K562 (cell line): Measurements from ENCODE around the gene EFCAB8. TPM values are rescaled to one million over a fixed set of nuclear protein-coding genes. Genes with fewer than 3 reads are reported as not detected.

Experiments
- ATAC-seq: fragments of 200-7000 bp; cut with Tn5 transposase; 3 replicates; pipeline ENCODE4 v1.9.1; 2020; ENCODE audit warnings: moderate library complexity
- BruUV-seq: library from RNA; stranded (reverse); fragments of 400-500 nt; replicated peaks from 2 replicates; lab custom pipeline; 2021; lab: Mats Ljungman, UMichigan
- CTCF ChIA-PET: fragments of 300-600 bp; formaldehyde crosslinking; extraction: SDS; loops from one replicate; lab custom pipeline; 2021; ENCODE audit warnings: low intra/inter-chr PET ratio; lab: Yijun Ruan, JAX
- POLR2A ChIA-PET: fragments of 300-600, 350-650 bp; sonication (Branson Sonifier 250); formaldehyde crosslinking; extraction: SDS; loops from one replicate; lab custom pipeline; 2021; ENCODE audit warnings: antibody characterized with exemption, inconsistent platforms; lab: Yijun Ruan, JAX
- DNase-seq, 4 experiments: peaks; one replicate each; pipeline versions ENCODE4 v3.0.0 to v3.0.0-alpha.2; 2011 to 2018; ENCODE audit warnings: low spot score in 3 of 4, mixed read lengths in 3 of 4; ENCODE audit errors: extremely low read depth in 1 of 4
- FAIRE-seq: peaks from 2 replicates; lab custom pipeline; 2011; peaks lifted over from hg19 to GRCh38; lab: Jason Lieb, UNC
- H2AFZ ChIP-seq: 2 replicates; pipeline ENCODE4 v1.6.0; 2011; ENCODE audit warnings: low read depth, low read length, control low read depth, inconsistent platforms
- H3K27ac ChIP-seq: fragments of 200-600 bp; 3 replicates; pipeline ENCODE4 v1.8.0; 2011; ENCODE audit warnings: low read depth, mild to moderate bottlenecking, control low read depth, inconsistent platforms, low read length, moderate library complexity, mixed read lengths; ENCODE audit errors: extremely low read depth
- H3K27me3 ChIP-seq, 2 experiments: fragments of 300-600 bp in 1 of 2; 2 replicates in 1 of 2; 3 replicates in 1 of 2; pipeline versions ENCODE4 v1.6.0 to v1.8.0; 2011; ENCODE audit warnings: inconsistent platforms in 2 of 2, low read length in 2 of 2, mild to moderate bottlenecking in 1 of 2, mixed read lengths in 1 of 2, moderate library complexity in 1 of 2; ENCODE audit not compliant: control insufficient read depth in 2 of 2, insufficient read depth in 2 of 2
- H3K36me3 ChIP-seq: fragments of 300-600 bp; 3 replicates; pipeline ENCODE4 v1.8.0; 2011; ENCODE audit warnings: mild to moderate bottlenecking, low read length, inconsistent platforms; ENCODE audit not compliant: control insufficient read depth, insufficient read depth
- H3K4me1 ChIP-seq, 2 experiments: fragments of 200-600 bp in 1 of 2; replicated peaks in 1 of 2; 2 replicates in 1 of 2; 3 replicates in 1 of 2; pipeline versions ENCODE4 v1.5.1 to v1.8.0; 2011; ENCODE audit warnings: inconsistent platforms in 2 of 2, low read length in 2 of 2, mild to moderate bottlenecking in 1 of 2, mixed read lengths in 1 of 2, moderate library complexity in 1 of 2; ENCODE audit not compliant: control insufficient read depth in 2 of 2, insufficient read depth in 2 of 2
- H3K4me2 ChIP-seq: 2 replicates; pipeline ENCODE4 v1.6.1; 2011; ENCODE audit warnings: low read length, control low read depth, inconsistent platforms, mixed read lengths; ENCODE audit not compliant: insufficient read depth
- H3K4me3 ChIP-seq: fragments of 200-600 bp; sonication (generic), shearing (Covaris generic); 2 replicates; pipeline ENCODE4 v1.5.1; 2016; ENCODE audit warnings: control low read depth, inconsistent platforms
- H3K79me2 ChIP-seq: fragments of 200-600 bp; 3 replicates; pipeline ENCODE4 v1.8.0; 2011; ENCODE audit warnings: low read length, inconsistent platforms; ENCODE audit not compliant: control insufficient read depth, insufficient read depth
- H3K9ac ChIP-seq, 2 experiments: 2 replicates each; pipeline versions ENCODE4 v1.6.0 to v1.6.1; 2011; ENCODE audit warnings: low read depth in 2 of 2, low read length in 2 of 2, control low read depth in 1 of 2, inconsistent platforms in 1 of 2, mild to moderate bottlenecking in 1 of 2, mixed read lengths in 1 of 2; ENCODE audit not compliant: insufficient read depth in 1 of 2
- H3K9me1 ChIP-seq: one replicate; pipeline ENCODE4 v1.6.0; 2011; ENCODE audit warnings: inconsistent platforms, mild to moderate bottlenecking, low read length, moderate library complexity; ENCODE audit not compliant: control insufficient read depth, insufficient read depth
- H3K9me3 ChIP-seq: replicated peaks from 2 replicates; pipeline ENCODE4 v1.5.1; 2011; ENCODE audit warnings: low read depth, low read length, inconsistent platforms; ENCODE audit not compliant: control insufficient read depth, insufficient read depth
- H4K20me1 ChIP-seq: replicated peaks from 2 replicates; pipeline ENCODE4 v1.6.1; 2011; ENCODE audit warnings: low read length, inconsistent platforms, mixed read lengths; ENCODE audit not compliant: control insufficient read depth, insufficient read depth
- BRD9 ChIP-seq: fragments of 450-650 bp; IDR thresholded peaks from 2 replicates; pipeline ENCODE4 v1.6.1; 2018; ENCODE audit warnings: low read depth; ENCODE audit not compliant: partially characterized antibody
- KDM2B ChIP-seq: fragments of 250-450 bp; sonication (Bioruptor Pico); IDR thresholded peaks from 2 replicates; pipeline ENCODE4 v1.8.0; 2021; ENCODE audit warnings: mild to moderate bottlenecking, moderate library complexity
- MAX ChIP-seq: sonication (generic); formaldehyde crosslinking; IDR thresholded peaks from 2 replicates; pipeline ENCODE4 v1.9.0; 2022; ENCODE audit warnings: mild to moderate bottlenecking, missing genetic modification reagents
- MXI1 ChIP-seq: IDR thresholded peaks from 2 replicates; pipeline ENCODE4 v1.6.1; 2011; ENCODE audit warnings: low read depth, mild to moderate bottlenecking, improper control_type of control experiment, low read length
- PRDM10 ChIP-seq: fragments of 450-650 bp; IDR thresholded peaks from 2 replicates; pipeline ENCODE4 v1.6.1; 2018; ENCODE audit not compliant: partially characterized antibody
- WGBS: fragments of 100-300 bp; shearing (Covaris generic); methylation state at CpG from one replicate; pipeline ENCODE4 v1.1.6; 2016; ENCODE audit warnings: low coverage, mixed read lengths; ENCODE audit not compliant: insufficient coverage; ENCODE audit errors: missing lambda C conversion rate; 5-methylcytosine and 5-hydroxymethylcytosine counted together
- in situ Hi-C: fragments of 300-500 bp; cut with MboI; formaldehyde crosslinking; loops from 4 replicates; pipeline ENCODE4 v1.15.0; 2018; ENCODE audit warnings: inconsistent platforms, mixed read lengths
- intact Hi-C: fragments of 100-400 bp; cut with micrococcal nuclease; formaldehyde crosslinking; loops from 2 replicates; pipeline ENCODE4 v1.14.2; 2022
- polyA plus RNA-seq, 8 experiments: library from polyadenylated mRNA; depleted of rRNA in 4 of 8; stranded (reverse) in 5 of 8; unstranded in 3 of 8; fragments of >200 nt; fragmentation: Nextera tagmentation in 2 of 8; fragmentation: Illumina TruSeq in 1 of 8; extraction: Ambion mirVana in 2 of 8; extraction: Trizol in 1 of 8; gene quantifications; 2 replicates each; pipeline versions ENCODE4 v1.2.1 to v1.2.3, GENCODE V29; 2011 to 2014; ENCODE audit warnings: inconsistent platforms in 1 of 8, missing spikeins in 1 of 8
- total RNA-seq, 7 experiments: library from RNA; depleted of rRNA in 6 of 7; stranded (reverse); fragments of >200 nt in 6 of 7; fragmentation: Illumina TruSeq in 2 of 7; extraction: Trizol in 2 of 7; gene quantifications; 2 replicates each; pipeline versions ENCODE4 v1.2.1 to v1.2.3, GENCODE V29; 2011 to 2021; ENCODE audit warnings: low replicate concordance in 1 of 7
- TF ChIP-seq, protein P1 (sequence below): fragments of 200-800 bp; sonication (Bioruptor generic); IDR thresholded peaks from 2 replicates; pipeline ENCODE4 v1.6.1; 2017; ENCODE audit warnings: missing genetic modification characterization, missing compliant biosample characterization

The EFCAB8 gene
- total and polyA plus RNA-seq, 9 of the 15 experiments (the other 6 are each of a cell fraction or from before 2014, with no cell fraction given) = 0.03 to 0.18 (median 0.11) TPM; not detected in 6

- Histone ChIP-seq H3K4me2 (no peak overlapping the region), H3K9me1 (no peaks in the 10 kb centered on the region), H3K9me3 (no peaks in the 10 kb centered on the region), H3K4me1 (no peaks in the 10 kb centered on the region; a peak in 1 of 5 replicates), H3K27me3 (peaks cover 0 to 40% of the 10 kb centered on the region in 2 experiments; a peak in 3 of 5 replicates), H2AFZ (no peak overlapping the region), H3K9ac (no peak overlapping the region), H3K27ac (no peak overlapping the region), H3K36me3 (no peaks in the 10 kb centered on the region), H4K20me1 (no peaks in the 10 kb centered on the region), H3K79me2 (no peaks in the 10 kb centered on the region), H3K4me3 (no peak overlapping the region)
- intact Hi-C loops = no loop called here
- ATAC-seq = no peak
- CTCF ChIA-PET = no interaction called here
- no peak for FAIRE-seq
- in situ Hi-C loops = no loop called here
- TF ChIP-seq BRD9 = no peak
- TF ChIP-seq MXI1 = no peak
- TF ChIP-seq MAX (CRISPR knock-in tag) = no peak
- TF ChIP-seq, protein P1, sequence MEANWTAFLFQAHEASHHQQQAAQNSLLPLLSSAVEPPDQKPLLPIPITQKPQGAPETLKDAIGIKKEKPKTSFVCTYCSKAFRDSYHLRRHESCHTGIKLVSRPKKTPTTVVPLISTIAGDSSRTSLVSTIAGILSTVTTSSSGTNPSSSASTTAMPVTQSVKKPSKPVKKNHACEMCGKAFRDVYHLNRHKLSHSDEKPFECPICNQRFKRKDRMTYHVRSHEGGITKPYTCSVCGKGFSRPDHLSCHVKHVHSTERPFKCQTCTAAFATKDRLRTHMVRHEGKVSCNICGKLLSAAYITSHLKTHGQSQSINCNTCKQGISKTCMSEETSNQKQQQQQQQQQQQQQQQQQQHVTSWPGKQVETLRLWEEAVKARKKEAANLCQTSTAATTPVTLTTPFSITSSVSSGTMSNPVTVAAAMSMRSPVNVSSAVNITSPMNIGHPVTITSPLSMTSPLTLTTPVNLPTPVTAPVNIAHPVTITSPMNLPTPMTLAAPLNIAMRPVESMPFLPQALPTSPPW (CRISPR knock-in tag) = no peak
- no peak for TF ChIP-seq KDM2B (CRISPR knock-in tag)
- TF ChIP-seq PRDM10 = peak; percentile 70
- 0% methylated on average over 6 of the region's 6 CpGs for WGBS
- POLR2A ChIA-PET = no interaction called here
- no peak for DNase-seq
- BruUV-seq = no TSS peak
Measured at GRCh38 chr20:32920530-32921298, 62.0 kb downstream of the EFCAB8 start.
